NCI-H82 (cell line): Measurements from ENCODE around the gene SRPX2.

Source experiments
- DNase-seq: peaks from one replicate; lab custom pipeline; 2025; lab: John Stamatoyannopoulos, UW

SRPX2 gene, protein sequence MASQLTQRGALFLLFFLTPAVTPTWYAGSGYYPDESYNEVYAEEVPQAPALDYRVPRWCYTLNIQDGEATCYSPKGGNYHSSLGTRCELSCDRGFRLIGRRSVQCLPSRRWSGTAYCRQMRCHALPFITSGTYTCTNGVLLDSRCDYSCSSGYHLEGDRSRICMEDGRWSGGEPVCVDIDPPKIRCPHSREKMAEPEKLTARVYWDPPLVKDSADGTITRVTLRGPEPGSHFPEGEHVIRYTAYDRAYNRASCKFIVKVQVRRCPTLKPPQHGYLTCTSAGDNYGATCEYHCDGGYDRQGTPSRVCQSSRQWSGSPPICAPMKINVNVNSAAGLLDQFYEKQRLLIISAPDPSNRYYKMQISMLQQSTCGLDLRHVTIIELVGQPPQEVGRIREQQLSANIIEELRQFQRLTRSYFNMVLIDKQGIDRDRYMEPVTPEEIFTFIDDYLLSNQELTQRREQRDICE

DNA sequence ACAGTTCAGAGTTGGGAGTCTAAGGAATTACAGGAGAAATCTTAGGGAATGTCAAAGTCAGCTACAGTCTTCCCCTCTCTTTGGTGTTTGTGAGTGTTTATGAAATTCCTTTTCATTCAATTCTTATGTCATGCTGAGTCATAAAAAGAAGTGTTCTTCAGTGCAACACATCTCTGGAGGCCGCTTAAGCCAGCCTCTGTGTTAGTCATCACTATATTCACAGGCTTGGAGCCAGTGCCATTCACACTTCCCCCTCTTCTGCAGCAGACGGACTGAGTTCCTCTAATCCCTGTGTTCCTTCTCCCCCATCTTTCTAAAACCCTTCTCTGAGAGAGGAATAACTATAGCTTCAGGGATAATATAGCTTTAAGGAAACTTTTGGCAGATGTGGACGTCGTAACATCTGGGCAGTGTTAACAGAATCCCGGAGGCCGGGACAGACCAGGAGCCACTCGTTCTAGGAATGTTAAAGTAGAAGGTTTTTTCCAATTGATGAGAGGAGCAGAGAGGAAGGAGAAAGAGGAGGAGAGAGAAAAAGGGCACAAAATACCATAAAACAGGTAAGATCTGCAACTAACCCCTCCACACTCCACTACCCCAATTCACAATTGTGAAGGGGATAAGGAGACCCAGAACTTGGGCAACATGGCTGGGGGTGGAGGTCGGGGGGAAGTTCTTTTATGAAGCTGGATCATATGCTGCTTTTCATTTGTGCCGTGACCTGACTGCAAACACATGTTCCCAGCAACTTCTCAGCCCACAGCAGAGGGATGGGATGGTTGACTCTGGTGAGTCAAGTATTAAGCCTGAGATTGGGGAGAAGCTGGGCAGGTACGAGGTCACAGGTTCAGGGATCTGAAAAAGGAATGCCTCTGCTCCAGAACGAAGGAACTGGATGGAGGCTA lies at the start of gene SRPX2:
SRPX2 (plus strand) TSS at position 244 of the 905 bp plus-strand sequence. CDS start 2,124 bp downstream, outside the sequence.
- peak; percentile 19 for DNase-seq

GRCh38 chrX:100596601-100597000 lies 47.4 kb upstream of the SRPX2 start:
- no peak for DNase-seq

GRCh38 chrX:100599456-100599855 lies 44.5 kb upstream of the SRPX2 start:
- no peak for DNase-seq

DNA sequence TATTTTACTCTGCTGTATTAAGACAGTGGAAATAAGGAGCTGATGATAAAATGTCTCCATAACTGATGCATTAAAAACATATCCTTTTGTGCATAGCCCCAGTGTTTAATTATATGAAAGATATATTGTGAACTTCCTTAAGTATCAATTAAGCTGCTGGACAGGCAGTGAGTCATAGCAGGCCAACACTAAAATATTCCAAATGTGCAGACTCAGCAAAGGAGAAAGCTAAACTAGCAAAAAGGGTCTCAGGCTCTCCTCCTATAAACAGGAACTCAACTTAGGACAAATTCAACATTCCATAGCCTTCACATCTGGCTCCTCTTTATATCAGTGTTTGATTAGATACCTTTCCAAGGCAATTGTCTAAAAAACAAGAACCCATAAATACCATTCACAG lies 43.7 kb upstream of the SRPX2 start:
- DNase-seq: no peak

GRCh38 chrX:100600758-100601157 lies 43.2 kb upstream of the SRPX2 start:
- DNase-seq: no peak

DNA sequence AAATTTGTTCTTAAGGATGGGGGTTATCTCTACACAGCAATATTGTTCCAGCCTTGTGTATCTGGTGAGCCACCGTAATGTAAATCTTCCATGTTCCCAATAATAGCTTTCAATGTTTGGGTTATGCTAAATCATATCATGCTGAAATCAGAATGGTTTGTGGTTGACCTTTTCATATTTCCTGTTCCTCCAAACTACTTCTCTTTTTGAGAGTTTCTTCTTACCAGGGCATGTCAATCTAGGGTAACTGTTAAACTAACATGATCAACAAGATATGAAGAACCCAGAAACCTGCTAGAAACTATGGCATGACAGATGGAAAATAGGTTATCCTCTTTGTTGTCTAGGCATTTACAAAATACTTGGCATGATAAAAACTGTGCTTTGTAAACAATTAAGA lies 37.2 kb upstream of the SRPX2 start:
- no peak for DNase-seq

DNA sequence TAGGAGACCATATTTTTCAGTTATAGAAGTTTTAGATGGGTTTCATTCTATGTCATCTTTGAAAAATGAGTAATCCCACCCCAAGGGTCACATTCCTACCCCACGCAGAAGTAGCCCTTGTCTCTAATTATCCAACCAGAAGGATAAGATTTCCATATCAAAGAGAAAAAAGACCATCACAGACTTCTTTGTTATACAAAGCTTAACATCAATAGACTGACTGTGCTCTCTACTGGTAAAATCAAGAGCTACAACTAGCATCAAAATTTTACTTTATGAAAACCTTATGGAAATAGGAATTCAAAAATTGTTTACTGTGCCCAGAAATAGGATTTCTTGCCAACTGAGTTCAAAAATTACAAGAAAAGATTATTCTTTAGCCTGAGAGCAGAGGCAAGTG lies 34.4 kb upstream of the SRPX2 start:
- DNase-seq: no peak

DNA sequence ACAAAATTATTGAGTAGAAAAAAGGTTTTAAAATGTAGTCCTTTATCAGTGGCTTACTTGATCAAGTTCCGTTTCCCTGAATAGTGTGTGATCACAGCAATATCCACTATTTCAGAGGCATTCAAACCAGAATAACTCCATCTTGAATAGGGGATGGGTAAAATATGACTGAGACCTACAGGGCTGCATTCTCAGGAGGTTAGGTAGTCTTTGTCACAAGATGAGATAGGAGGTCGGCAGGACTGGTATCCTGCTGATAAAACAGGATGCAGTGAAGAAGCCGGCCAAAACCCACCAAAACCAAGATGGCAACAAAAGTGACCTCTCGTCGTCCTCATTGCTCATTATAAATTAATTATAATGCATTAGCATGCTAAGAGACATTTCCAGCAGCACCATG lies 32.0 kb upstream of the SRPX2 start:
- no peak for DNase-seq

GRCh38 chrX:100615005-100615404 lies 29.0 kb upstream of the SRPX2 start:
- peak; percentile 22 for DNase-seq

GRCh38 chrX:100623001-100623400 lies 21.0 kb upstream of the SRPX2 start:
- DNase-seq: no peak

GRCh38 chrX:100625985-100626491 lies 18.0 kb upstream of the SRPX2 start:
- DNase-seq: no peak

GRCh38 chrX:100635040-100635439 lies 9.0 kb upstream of the SRPX2 start:
- DNase-seq: no peak

DNA sequence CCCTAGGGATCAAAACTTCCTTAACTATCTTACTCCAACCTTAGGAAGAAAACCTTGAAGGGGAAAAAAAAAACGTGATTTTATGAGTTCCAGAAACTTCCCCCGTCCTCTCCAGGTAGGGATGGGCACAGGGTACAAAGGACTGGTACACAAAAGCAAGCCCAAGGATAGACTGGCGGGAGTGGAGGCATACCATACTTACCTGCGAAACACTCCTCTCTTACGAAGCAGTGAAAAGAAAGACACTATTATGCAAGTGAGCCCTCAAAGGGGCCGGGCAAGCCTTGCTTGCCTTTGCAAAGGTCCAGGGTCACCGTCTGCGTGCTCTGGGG lies 8.0 kb upstream of the SRPX2 start:
- peak; percentile 50 for DNase-seq

- peak; percentile 94 for DNase-seq
These were observed 7.5 kb upstream of the SRPX2 start, which contains the start of gene TSPAN6 for GRCh38 chrX:100636321-100636991. Gene TSPAN6, minus strand, starts transcription at chrX:100636806. Its CDS starts 112 bp downstream, at chrX:100636694.

- no peak for DNase-seq
These were observed 1.7 kb upstream of the SRPX2 start for GRCh38 chrX:100642290-100642689.

GRCh38 chrX:100643212-100643611 lies 787 bp upstream of the SRPX2 start:
- no peak for DNase-seq

GRCh38 chrX:100645106-100645505 lies 1.1 kb downstream of the SRPX2 start:
- no peak for DNase-seq

DNA sequence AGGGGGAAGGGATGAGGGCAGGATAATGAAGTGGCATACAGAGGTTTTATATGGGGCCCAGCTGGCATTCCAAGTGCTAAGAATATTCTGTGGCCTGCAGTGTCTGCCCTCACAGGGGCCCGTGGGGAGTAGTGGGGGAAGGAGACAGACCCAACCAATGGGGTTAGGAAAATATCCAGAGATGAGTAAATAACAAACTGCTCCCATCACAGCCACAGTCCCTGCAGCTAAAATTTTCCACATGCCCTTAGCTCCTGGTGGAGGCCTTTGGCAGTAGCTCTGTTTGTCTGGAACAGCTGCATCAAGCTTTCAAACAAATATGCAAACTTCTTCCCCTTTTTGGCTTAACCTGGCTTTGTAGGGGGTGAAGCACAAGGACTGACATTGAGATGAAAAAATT lies 3.1 kb downstream of the SRPX2 start:
- DNase-seq: no peak

DNA sequence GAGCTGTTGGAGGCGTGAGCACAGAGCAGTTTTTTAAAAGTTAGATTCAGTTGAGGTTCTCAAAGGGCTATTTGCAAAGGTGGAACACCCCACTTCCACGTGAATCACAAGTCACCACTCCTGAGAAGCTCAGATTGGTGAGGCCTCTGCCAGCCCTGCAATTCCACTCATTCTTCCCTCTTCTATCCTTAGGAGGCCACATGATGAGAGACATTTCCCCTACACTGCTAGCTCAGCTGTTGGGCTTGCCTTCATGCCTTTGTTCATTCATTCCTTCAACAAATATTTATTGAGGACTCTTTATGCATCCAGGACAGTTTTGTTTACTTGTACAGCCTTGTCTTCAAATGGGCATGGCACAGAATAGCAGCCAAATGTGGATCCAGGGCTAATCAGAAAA lies 3.7 kb downstream of the SRPX2 start:
- DNase-seq: no peak

DNA sequence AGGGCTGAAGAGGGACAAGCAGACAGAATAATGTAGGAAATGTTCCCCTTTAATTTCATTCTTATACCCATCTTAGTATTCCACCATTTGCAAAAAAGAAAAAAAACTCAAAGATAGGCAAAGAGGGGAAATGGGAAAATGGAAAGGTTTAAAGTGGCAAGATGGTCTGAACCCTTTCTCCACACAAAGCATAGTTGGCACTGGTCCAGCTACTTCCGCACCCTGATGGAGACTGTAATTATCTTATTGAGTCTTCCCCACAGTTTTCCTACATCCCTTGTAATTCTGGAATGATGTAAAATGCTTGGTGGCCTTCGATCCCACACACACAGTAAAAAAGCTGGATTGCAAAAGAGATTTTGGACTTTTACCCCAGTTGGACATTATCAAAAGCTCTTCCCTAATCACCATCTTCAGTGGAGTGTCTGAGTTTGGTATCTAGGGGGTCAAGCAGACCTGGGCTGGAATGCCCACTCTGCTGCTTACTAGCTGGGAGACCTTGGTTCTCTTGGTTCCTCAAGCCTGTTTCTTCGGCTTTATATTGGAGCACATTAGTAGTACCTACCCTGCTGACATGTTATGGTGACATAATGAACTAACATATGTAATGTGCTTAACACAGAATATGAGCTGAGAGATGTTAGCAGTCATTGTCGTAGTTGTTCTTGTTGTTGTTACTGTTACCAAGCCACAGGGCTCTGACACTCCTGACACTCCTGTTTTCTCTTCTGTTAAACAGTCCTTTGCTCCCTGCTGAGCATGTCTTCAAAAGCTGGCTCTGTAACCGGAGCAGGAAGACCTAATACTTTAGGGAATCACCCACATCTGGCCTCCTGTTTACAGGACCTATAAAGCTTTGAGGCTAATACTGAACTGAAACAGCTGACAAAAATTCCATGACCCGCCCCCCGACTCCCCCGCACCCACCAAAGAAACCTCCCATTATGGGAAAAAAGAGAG lies 4.7 kb downstream of the SRPX2 start:
- peak; percentile 52 for DNase-seq
